ENCODE results near the gene MKNK2. TPM values are rescaled to one million over a fixed set of nuclear protein-coding genes. Genes with fewer than 3 reads are reported as not detected.

Gene MKNK2
- total and polyA plus RNA-seq, 2 donors (not counting 1 experiment from before 2014, with no cell fraction given), result 440 to 777 TPM

DNA sequence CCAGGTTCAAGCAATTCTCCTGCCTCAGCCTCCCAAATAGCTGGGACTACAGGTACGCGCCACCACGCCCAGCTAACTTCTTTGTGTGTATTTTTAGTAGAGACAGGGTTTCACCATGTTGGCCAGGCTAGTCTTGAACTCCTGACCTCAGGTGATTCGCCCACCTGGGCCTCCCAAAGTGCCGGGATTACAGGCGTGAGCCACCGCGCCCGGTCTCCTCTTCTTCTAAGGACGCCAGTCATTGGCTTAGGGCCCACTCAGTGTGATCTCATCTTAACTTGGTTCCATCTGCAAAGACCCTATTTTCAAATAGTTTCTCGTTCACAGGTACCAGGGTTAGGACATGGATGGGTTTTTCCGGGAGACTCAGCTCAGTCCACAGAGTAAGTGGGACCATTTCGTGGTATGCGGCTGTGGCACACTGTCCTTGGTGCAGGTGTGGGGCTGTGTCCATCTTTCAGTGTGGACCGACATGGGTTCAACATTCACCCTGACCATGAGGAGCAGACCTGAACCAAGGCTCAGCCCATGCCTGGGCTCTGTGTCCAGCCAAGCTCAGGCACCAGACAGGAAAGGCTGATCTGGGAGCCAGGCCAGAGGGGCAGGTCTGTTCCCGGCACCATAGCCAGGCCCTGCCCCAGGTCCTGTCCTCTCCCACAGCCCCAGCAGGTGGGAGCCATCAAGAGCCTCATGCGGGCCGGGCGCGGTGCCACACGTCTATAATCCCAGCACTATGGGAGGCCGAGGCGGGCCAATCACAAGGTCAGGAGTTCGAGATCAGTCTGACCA, 2.8 kb upstream of the MKNK2 start:
- WGBS (ENCODE audit: insufficient coverage), result 93% methylated on average over 21 of the region's 24 CpGs
- TF ChIP-seq EZH2 (IDR thresholded peaks at IDR 0.05; ENCODE audit: borderline replicate concordance, insufficient read depth, low read depth, low read length, poor library complexity, severe bottlenecking), result no peak
- TF ChIP-seq, protein P1, sequence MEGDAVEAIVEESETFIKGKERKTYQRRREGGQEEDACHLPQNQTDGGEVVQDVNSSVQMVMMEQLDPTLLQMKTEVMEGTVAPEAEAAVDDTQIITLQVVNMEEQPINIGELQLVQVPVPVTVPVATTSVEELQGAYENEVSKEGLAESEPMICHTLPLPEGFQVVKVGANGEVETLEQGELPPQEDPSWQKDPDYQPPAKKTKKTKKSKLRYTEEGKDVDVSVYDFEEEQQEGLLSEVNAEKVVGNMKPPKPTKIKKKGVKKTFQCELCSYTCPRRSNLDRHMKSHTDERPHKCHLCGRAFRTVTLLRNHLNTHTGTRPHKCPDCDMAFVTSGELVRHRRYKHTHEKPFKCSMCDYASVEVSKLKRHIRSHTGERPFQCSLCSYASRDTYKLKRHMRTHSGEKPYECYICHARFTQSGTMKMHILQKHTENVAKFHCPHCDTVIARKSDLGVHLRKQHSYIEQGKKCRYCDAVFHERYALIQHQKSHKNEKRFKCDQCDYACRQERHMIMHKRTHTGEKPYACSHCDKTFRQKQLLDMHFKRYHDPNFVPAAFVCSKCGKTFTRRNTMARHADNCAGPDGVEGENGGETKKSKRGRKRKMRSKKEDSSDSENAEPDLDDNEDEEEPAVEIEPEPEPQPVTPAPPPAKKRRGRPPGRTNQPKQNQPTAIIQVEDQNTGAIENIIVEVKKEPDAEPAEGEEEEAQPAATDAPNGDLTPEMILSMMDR (IDR thresholded peaks at IDR 0.05), result no peak
- POLR2A ChIA-PET, result interaction anchor here (0.6 to 8.2 kb wide), 8 partner anchors 8 to 41 kb away, joined by 3 to 123 read pairs (median 23); partner anchors contain the start of genes IZUMO4 and MOB3A
- CTCF ChIA-PET, result interaction anchor here (0.8 to 2.9 kb wide), 3 partner anchors 32 to 207 kb away, joined by 3 to 51 read pairs (median 29); no protein-coding TSS in a partner anchor
- Mint-ChIP-seq H3K27me3 (no peaks in the 10 kb centered on the region), H3K9me3 (ENCODE audit: insufficient read depth) (no peaks in the 10 kb centered on the region), H3K27ac (peak overlapping the region; percentile 75), H3K4me3 (no peak overlapping the region), H3K4me1 (peaks cover 64% of the 10 kb centered on the region)
- ATAC-seq (ENCODE audit: low read depth) (no peak), DNase-seq (no peak)
- intact Hi-C loops (cut with micrococcal nuclease), result loop anchor here (2.0 kb wide), 1 partner anchor 15 kb away; no protein-coding TSS in a partner anchor
- Histone ChIP-seq H3K4me1 (ENCODE audit: control insufficient read depth in 2 of 2, insufficient read depth in 2 of 2, low read length in 2 of 2) (peaks cover 70 to 83% of the 10 kb centered on the region in 2 donors), H3K4me2 (replicated peaks; ENCODE audit: low read depth, low read length, poor library complexity, severe bottlenecking) (peak overlapping the region; percentile 2), H3K4me3 (ENCODE audit: control extremely low read depth in 1 of 5, extremely low read depth in 1 of 5, insufficient read depth in 1 of 5, low read depth in 2 of 5, low read length in 4 of 5) (no peak overlapping the region), H3K79me2 (ENCODE audit: control insufficient read depth, insufficient read depth, low read length) (peaks cover 29% of the 10 kb centered on the region), H3K27me3 (replicated peaks in 1 of 4; ENCODE audit: control extremely low read depth in 1 of 4, control insufficient read depth in 3 of 4, insufficient read depth in 4 of 4, low read length in 3 of 4) (no peaks in the 10 kb centered on the region), H3K27ac (ENCODE audit: low read length in 2 of 2) (peak overlapping the region; percentile 99), H2AFZ (ENCODE audit: insufficient read depth, low read depth, low read length, poor library complexity, severe bottlenecking) (no peak overlapping the region), H3K9ac (ENCODE audit: low read length) (no peak overlapping the region), H3K9me3 (ENCODE audit: control extremely low read depth in 1 of 3, control insufficient read depth in 2 of 3, insufficient read depth in 1 of 3, low read length in 2 of 3) (peaks cover 0 to 3% (median 0%) of the 10 kb centered on the region in 3 donors), H3K36me3 (replicated peaks in 1 of 2; ENCODE audit: control extremely low read depth in 1 of 2, control insufficient read depth in 1 of 2, extremely low read depth in 1 of 2, insufficient read depth in 2 of 2, low read length in 1 of 2) (peaks cover 0 to 12% of the 10 kb centered on the region in 2 experiments), H4K20me1 (ENCODE audit: control insufficient read depth, insufficient read depth, low read length, poor library complexity, severe bottlenecking) (peaks cover 20% of the 10 kb centered on the region)

All from B cell (primary cell).